HCT116 (cell line): ENCODE measurements around the gene WDR17. TPM values are rescaled to one million over a fixed set of nuclear protein-coding genes. Genes with fewer than 3 reads are reported as not detected.

Experiments used
- ATAC-seq: fragments of 200-7000 bp; cut with Tn5 transposase; 2 replicates; pipeline ENCODE4 v1.9.1; 2020; ENCODE audit warnings: mild to moderate bottlenecking, moderate library complexity
- BruUV-seq: library from RNA; stranded (reverse); fragments of 400-500 nt; replicated peaks from 2 replicates; lab custom pipeline; 2021; lab: Mats Ljungman, UMichigan
- CTCF ChIA-PET: fragments of 300-600 bp; sonication (Branson Sonifier 250); formaldehyde crosslinking; loops from one replicate; lab custom pipeline; 2021; ENCODE audit warnings: antibody characterized with exemption; lab: Charles Lee
- POLR2A ChIA-PET: fragments of 300-600, 350-600 bp; sonication (Branson Sonifier 250); formaldehyde crosslinking; loops from one replicate; lab custom pipeline; 2021; ENCODE audit warnings: antibody characterized with exemption; lab: Charles Lee
- RAD21 ChIA-PET, 2 experiments: fragments of 300-600 bp; sonication (Branson Sonifier 250); formaldehyde crosslinking; loops; one replicate each; lab custom pipeline; 2023; ENCODE audit warnings: low total read pairs in 2 of 2; ENCODE audit not compliant: uncharacterized antibody in 2 of 2, unreplicated experiment in 2 of 2, low non-redundant PET in 1 of 2; lab: Charles Lee
- DNase-seq: peaks from one replicate; pipeline ENCODE4 v3.0.0-alpha.2; 2010; ENCODE audit warnings: low read depth, low spot score
- H2AFZ ChIP-seq: fragments of 200-600 bp; shearing (Covaris generic), sonication (generic); 2 replicates; pipeline ENCODE4 v1.6.1; 2017; ENCODE audit warnings: low read depth, mixed run types, mixed read lengths, antibody characterized with exemption, low read length; ENCODE audit not compliant: poor library complexity, severe bottlenecking
- H3K27ac ChIP-seq: 2 replicates; pipeline ENCODE4 v1.5.1; 2012; ENCODE audit warnings: low read depth, low read length
- H3K27me3 ChIP-seq: fragments of 200-600 bp; sonication (generic); 2 replicates; pipeline ENCODE4 v1.6.1; 2016; ENCODE audit warnings: mixed run types, low read length, mixed read lengths; ENCODE audit not compliant: insufficient read depth
- H3K36me3 ChIP-seq, 2 experiments: fragments of 200-500 bp in 1 of 2; fragments of 200-600 bp in 1 of 2; sonication (Bioruptor generic) in 1 of 2; sonication (generic) in 1 of 2; 2 replicates each; pipeline versions ENCODE4 v1.5.1 to v1.6.1; 2014 to 2016; ENCODE audit warnings: low read length in 2 of 2, inconsistent platforms in 1 of 2, mixed read lengths in 1 of 2, mixed run types in 1 of 2; ENCODE audit not compliant: insufficient read depth in 2 of 2, control insufficient read depth in 1 of 2
- H3K4me1 ChIP-seq, 2 experiments: fragments of 200-600 bp in 1 of 2; sonication (generic) in 1 of 2; 2 replicates each; pipeline versions ENCODE4 v1.5.1 to v1.6.1; 2012 to 2017; ENCODE audit warnings: low read length in 2 of 2, inconsistent platforms in 1 of 2, mild to moderate bottlenecking in 1 of 2, mixed read lengths in 1 of 2, mixed run types in 1 of 2, moderate library complexity in 1 of 2; ENCODE audit not compliant: insufficient read depth in 2 of 2, control insufficient read depth in 1 of 2
- H3K4me2 ChIP-seq: fragments of 200-600 bp; sonication (generic); 2 replicates; pipeline ENCODE4 v1.6.1; 2017; ENCODE audit warnings: mixed run types, low read length, mixed read lengths
- H3K4me3 ChIP-seq, 2 experiments: fragments of 200-600 bp in 1 of 2; sonication (generic) in 1 of 2; replicated peaks in 1 of 2; 2 replicates each; pipeline ENCODE4 v1.5.1; 2011 to 2016; ENCODE audit warnings: low read length in 2 of 2, control low read depth in 1 of 2, low read depth in 1 of 2, mild to moderate bottlenecking in 1 of 2, mixed read lengths in 1 of 2, mixed run types in 1 of 2
- H3K79me2 ChIP-seq: fragments of 200-600 bp; sonication (generic); 2 replicates; pipeline ENCODE4 v1.6.1; 2017; ENCODE audit warnings: mild to moderate bottlenecking, mixed run types, low read length, moderate library complexity, mixed read lengths; ENCODE audit not compliant: insufficient read depth
- H3K9ac ChIP-seq: fragments of 200-600 bp; sonication (generic); 2 replicates; pipeline ENCODE4 v1.6.1; 2016; ENCODE audit warnings: low read length, mixed read lengths
- H3K9me2 ChIP-seq: fragments of 200-600 bp; sonication (generic), shearing (Covaris generic); 2 replicates; pipeline ENCODE4 v1.6.1; 2017; ENCODE audit warnings: mixed run types, mild to moderate bottlenecking, moderate library complexity; ENCODE audit not compliant: insufficient read depth
- H3K9me3 ChIP-seq, 2 experiments: fragments of 200-500 bp in 1 of 2; fragments of 200-600 bp in 1 of 2; sonication (Bioruptor generic) in 1 of 2; sonication (generic) in 1 of 2; 2 replicates each; pipeline ENCODE4 v1.6.1; 2014 to 2017; ENCODE audit warnings: low read length in 2 of 2, mixed read lengths in 2 of 2, inconsistent platforms in 1 of 2, low read depth in 1 of 2, mild to moderate bottlenecking in 1 of 2, mixed run types in 1 of 2, moderate library complexity in 1 of 2; ENCODE audit not compliant: control insufficient read depth in 1 of 2, insufficient read depth in 1 of 2
- H4K20me1 ChIP-seq: fragments of 200-600 bp; sonication (generic), shearing (Covaris generic); 2 replicates; pipeline ENCODE4 v1.6.1; 2017; ENCODE audit warnings: mixed run types, mild to moderate bottlenecking, moderate library complexity; ENCODE audit not compliant: insufficient read depth
- CBX3 ChIP-seq: IDR thresholded peaks from 2 replicates; pipeline ENCODE4 v1.6.1; 2012; ENCODE audit warnings: low read depth
- CTCF ChIP-seq, 3 experiments: fragments of 200-600 bp in 1 of 3; sonication (generic) in 1 of 3; IDR thresholded peaks in 2 of 3; conservative IDR thresholded peaks in 1 of 3; 2 replicates each; pipeline ENCODE4 v1.5.1; 2012 to 2017; ENCODE audit warnings: low read depth in 2 of 3, low read length in 2 of 3, antibody characterized with exemption in 1 of 3, borderline replicate concordance in 1 of 3, control low read depth in 1 of 3, mild to moderate bottlenecking in 1 of 3, mixed read lengths in 1 of 3, mixed run types in 1 of 3, moderate library complexity in 1 of 3; ENCODE audit not compliant: insufficient read depth in 1 of 3
- EZH2phosphoT487 ChIP-seq: fragments of 200-600 bp; IDR thresholded peaks from 2 replicates; pipeline ENCODE4 v1.6.1; 2018; ENCODE audit warnings: antibody characterized with exemption, borderline replicate concordance
- FOSL1 ChIP-seq: IDR thresholded peaks from 2 replicates; pipeline ENCODE4 v1.6.1; 2012; ENCODE audit warnings: low read depth
- MAX ChIP-seq: IDR thresholded peaks from 2 replicates; pipeline ENCODE4 v1.6.1; 2012
- RAD21 ChIP-seq: IDR thresholded peaks from 2 replicates; pipeline ENCODE4 v1.6.1; 2012; ENCODE audit warnings: low read depth, mild to moderate bottlenecking
- TCF7L2 ChIP-seq: IDR thresholded peaks from 2 replicates; pipeline ENCODE4 v1.7.0; 2011; ENCODE audit warnings: borderline replicate concordance, inconsistent platforms; ENCODE audit not compliant: insufficient read depth, insufficient read length; ENCODE audit errors: extremely low read depth
- YY1 ChIP-seq: IDR thresholded peaks from 2 replicates; pipeline ENCODE4 v1.6.1; 2011; ENCODE audit warnings: low read length, low read depth, moderate library complexity, mild to moderate bottlenecking; ENCODE audit not compliant: insufficient replicate concordance; ENCODE audit errors: extremely low read depth
- intact Hi-C: fragments of 100-400 bp; cut with micrococcal nuclease; formaldehyde crosslinking; loops from 2 replicates; pipeline ENCODE4 v1.10.0; 2022
- total RNA-seq: library from RNA; stranded (reverse); gene quantifications from one replicate; pipeline ENCODE4 v1.2.1, GENCODE V29; 2021; ENCODE audit not compliant: unreplicated experiment

WDR17 gene
- total RNA-seq, 1 experiment from 2014 or later, result 0.20 TPM

GRCh38 chr4:176032454-176032853 is 33.2 kb upstream of the WDR17 start (continued):
- TF ChIP-seq YY1 (no peak), MAX (no peak), FOSL1 (no peak)

- H3K4me3 ChIP-seq, result no peak overlapping the region
- H3K79me2 ChIP-seq, result no peaks in the 10 kb centered on the region
- no peak overlapping the region for H3K27ac ChIP-seq
- no peaks in the 10 kb centered on the region for H3K27me3 ChIP-seq
- DNase-seq (peak; percentile 27), ATAC-seq (no peak)
- TF ChIP-seq RAD21 (peak; percentile 74), TCF7L2 (no peak), EZH2phosphoT487 (no peak), CBX3 (no peak), CTCF (IDR thresholded peaks at IDR 0.05 in 2 of 3, conservative IDR thresholded peaks at IDR 0.05 in 1 of 3; ENCODE audit: borderline replicate concordance in 1 of 3, insufficient read depth in 1 of 3, low read depth in 2 of 3, low read length in 2 of 3) (peak in 2 of 3 experiments; percentile 50 to 54; a peak in 3 of 6 replicates)
- H3K9me2 ChIP-seq, result no peaks in the 10 kb centered on the region
- H2AFZ ChIP-seq, result peak overlapping the region; percentile 55
- CTCF ChIA-PET, result interaction anchor here (1.1 to 1.9 kb wide), 2 partner anchors 305 to 307 kb away, joined by 4 to 16 read pairs; no protein-coding TSS in a partner anchor
- no peak overlapping the region for H3K9ac ChIP-seq
- RAD21 ChIA-PET, result no interaction called here
- POLR2A ChIA-PET, result no interaction called here
- BruUV-seq, result no TSS peak
- intact Hi-C loops, result loop anchor here (1.0 to 10.0 kb wide), 3 partner anchors 243 to 470 kb away; no protein-coding TSS in a partner anchor
- no peaks in the 10 kb centered on the region for H4K20me1 ChIP-seq
- H3K4me2 ChIP-seq, result no peak overlapping the region
- H3K9me3 ChIP-seq, result no peaks in the 10 kb centered on the region
- no peaks in the 10 kb centered on the region for H3K4me1 ChIP-seq
- no peaks in the 10 kb centered on the region for H3K36me3 ChIP-seq
Measured at GRCh38 chr4:176034499-176034898, 31.1 kb upstream of the WDR17 start.
